Measurements from ENCODE around the gene AGAP1. TPM values are rescaled to one million over a fixed set of nuclear protein-coding genes. Genes with fewer than 3 reads are reported as not detected.

Gene AGAP1
- total and polyA plus RNA-seq, 4 donors: 2.0 to 8.5 (median 5.4) TPM

DNA sequence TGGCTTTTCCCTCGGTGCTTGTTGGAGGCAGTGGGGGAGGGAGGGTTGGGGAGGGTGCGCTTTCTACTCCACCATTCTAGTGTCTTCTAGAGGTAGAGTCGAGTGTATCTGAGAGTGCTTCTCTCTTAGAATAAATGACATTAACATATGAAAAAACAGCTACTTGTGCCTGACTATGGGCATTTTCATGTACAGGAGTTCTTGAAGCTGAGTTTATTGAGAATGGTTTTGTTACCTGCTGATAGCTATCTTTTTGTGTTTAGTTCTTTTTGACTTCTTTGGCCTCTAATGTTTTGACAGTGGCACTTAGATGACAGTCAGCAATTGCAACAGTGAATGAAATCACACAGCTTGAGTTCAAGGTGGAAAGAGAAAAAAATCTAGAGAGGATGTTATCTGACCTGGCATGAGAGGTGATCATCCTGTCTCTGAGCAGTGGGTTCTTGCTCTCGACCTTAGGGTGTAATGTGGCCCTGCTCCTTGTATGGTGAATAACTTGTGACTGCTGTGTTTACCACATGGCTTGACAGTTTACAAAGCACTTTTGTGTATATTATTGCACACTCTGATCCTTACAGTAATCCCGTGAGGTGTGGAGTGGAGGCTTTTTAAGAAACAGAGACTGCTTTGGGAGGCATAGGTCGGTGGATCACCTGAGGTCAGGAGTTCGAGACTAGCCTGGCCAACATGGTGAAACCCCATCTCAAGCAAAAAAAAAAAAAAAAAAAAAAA, 86.7 kb downstream of the AGAP1 start:
- no peaks in the 10 kb centered on the region for H3K27me3 ChIP-seq (ENCODE audit: control insufficient read depth in 4 of 4, insufficient read depth in 4 of 4, low read length in 3 of 4)
- no peak for DNase-seq (ENCODE audit: low spot score)
- no peak overlapping the region for H3K9ac ChIP-seq (ENCODE audit: low read depth in 1 of 2, low read length in 2 of 2)
- TF ChIP-seq RAD21 (IDR thresholded peaks at IDR 0.05): no peak
- TF ChIP-seq, protein P1, sequence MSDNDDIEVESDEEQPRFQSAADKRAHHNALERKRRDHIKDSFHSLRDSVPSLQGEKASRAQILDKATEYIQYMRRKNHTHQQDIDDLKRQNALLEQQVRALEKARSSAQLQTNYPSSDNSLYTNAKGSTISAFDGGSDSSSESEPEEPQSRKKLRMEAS (IDR thresholded peaks at IDR 0.05): no peak
- no peak for TF ChIP-seq TAF1 (conservative IDR thresholded peaks at IDR 0.05)
- TF ChIP-seq, protein P2, sequence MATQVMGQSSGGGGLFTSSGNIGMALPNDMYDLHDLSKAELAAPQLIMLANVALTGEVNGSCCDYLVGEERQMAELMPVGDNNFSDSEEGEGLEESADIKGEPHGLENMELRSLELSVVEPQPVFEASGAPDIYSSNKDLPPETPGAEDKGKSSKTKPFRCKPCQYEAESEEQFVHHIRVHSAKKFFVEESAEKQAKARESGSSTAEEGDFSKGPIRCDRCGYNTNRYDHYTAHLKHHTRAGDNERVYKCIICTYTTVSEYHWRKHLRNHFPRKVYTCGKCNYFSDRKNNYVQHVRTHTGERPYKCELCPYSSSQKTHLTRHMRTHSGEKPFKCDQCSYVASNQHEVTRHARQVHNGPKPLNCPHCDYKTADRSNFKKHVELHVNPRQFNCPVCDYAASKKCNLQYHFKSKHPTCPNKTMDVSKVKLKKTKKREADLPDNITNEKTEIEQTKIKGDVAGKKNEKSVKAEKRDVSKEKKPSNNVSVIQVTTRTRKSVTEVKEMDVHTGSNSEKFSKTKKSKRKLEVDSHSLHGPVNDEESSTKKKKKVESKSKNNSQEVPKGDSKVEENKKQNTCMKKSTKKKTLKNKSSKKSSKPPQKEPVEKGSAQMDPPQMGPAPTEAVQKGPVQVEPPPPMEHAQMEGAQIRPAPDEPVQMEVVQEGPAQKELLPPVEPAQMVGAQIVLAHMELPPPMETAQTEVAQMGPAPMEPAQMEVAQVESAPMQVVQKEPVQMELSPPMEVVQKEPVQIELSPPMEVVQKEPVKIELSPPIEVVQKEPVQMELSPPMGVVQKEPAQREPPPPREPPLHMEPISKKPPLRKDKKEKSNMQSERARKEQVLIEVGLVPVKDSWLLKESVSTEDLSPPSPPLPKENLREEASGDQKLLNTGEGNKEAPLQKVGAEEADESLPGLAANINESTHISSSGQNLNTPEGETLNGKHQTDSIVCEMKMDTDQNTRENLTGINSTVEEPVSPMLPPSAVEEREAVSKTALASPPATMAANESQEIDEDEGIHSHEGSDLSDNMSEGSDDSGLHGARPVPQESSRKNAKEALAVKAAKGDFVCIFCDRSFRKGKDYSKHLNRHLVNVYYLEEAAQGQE (IDR thresholded peaks at IDR 0.05): no peak
- TF ChIP-seq, protein P3, sequence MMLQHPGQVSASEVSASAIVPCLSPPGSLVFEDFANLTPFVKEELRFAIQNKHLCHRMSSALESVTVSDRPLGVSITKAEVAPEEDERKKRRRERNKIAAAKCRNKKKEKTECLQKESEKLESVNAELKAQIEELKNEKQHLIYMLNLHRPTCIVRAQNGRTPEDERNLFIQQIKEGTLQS (IDR thresholded peaks at IDR 0.05): no peak
- no peak for TF ChIP-seq NR2F2 (IDR thresholded peaks at IDR 0.05)
- TF ChIP-seq FOXA2 (IDR thresholded peaks at IDR 0.05): no peak
- no peak for TF ChIP-seq HNF4G (IDR thresholded peaks at IDR 0.05)
- TF ChIP-seq EGR1 (IDR thresholded peaks at IDR 0.05; ENCODE audit: low read depth in 2 of 2): no peak
- no peak for TF ChIP-seq HNF4A (conservative IDR thresholded peaks at IDR 0.05)
- no peak for TF ChIP-seq FOXA1 (IDR thresholded peaks at IDR 0.05)
- no peak for TF ChIP-seq SP1 (IDR thresholded peaks at IDR 0.05)
- no peak for TF ChIP-seq GABPA (IDR thresholded peaks at IDR 0.05 in 1 of 2, conservative IDR thresholded peaks at IDR 0.05 in 1 of 2)
- TF ChIP-seq, protein P4, sequence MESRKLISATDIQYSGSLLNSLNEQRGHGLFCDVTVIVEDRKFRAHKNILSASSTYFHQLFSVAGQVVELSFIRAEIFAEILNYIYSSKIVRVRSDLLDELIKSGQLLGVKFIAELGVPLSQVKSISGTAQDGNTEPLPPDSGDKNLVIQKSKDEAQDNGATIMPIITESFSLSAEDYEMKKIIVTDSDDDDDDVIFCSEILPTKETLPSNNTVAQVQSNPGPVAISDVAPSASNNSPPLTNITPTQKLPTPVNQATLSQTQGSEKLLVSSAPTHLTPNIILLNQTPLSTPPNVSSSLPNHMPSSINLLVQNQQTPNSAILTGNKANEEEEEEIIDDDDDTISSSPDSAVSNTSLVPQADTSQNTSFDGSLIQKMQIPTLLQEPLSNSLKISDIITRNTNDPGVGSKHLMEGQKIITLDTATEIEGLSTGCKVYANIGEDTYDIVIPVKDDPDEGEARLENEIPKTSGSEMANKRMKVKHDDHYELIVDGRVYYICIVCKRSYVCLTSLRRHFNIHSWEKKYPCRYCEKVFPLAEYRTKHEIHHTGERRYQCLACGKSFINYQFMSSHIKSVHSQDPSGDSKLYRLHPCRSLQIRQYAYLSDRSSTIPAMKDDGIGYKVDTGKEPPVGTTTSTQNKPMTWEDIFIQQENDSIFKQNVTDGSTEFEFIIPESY (IDR thresholded peaks at IDR 0.05): no peak
- peaks cover 0 to 10% (median 1%) of the 10 kb centered on the region in 4 donors for H3K4me1 ChIP-seq (ENCODE audit: control insufficient read depth in 4 of 4, insufficient read depth in 4 of 4, low read length in 3 of 4)
- H3K36me3 ChIP-seq (ENCODE audit: control insufficient read depth in 4 of 4, insufficient read depth in 3 of 4, low read depth in 1 of 4, low read length in 3 of 4): no peaks in the 10 kb centered on the region
- no peak overlapping the region for H3K27ac ChIP-seq (ENCODE audit: low read depth in 1 of 2, low read length in 2 of 2)
- no peak overlapping the region for H3K4me3 ChIP-seq (ENCODE audit: low read depth in 1 of 3, low read length in 3 of 3)
- 87% methylated on average over 7 of the region's 7 CpGs for WGBS
- no peaks in the 10 kb centered on the region for H3K9me3 ChIP-seq (ENCODE audit: control insufficient read depth in 4 of 4, low read length in 3 of 4)

DNA sequence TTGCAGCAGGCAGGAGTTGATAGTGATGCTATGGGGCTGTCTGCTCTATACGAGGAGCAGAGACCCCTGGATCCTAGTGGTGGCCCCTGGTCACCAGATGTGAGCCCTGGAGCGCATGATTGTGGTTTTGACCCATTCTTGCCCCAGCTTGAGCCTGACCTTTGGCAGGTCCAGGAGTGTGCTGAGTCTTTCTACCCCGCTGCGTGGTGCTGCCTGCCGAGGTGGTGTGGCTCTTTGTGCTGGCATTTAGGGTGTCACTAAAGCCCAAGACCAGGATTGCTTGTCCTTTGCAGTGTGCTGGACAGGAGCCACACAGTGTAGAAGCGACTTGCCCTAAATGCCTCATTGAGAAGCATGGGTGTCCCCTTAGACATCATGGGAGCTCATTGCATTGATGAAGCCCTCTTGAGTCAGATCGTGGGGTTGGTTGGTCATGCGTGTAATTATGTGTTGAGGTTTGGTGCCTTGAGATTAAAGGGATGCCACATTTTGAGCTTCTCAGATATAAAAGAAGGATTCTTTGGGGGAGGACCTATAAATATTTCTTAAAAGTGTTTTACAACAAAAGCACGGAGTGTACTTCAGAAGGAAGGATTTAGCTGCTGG, 88.3 kb downstream of the AGAP1 start:
- peaks cover 0 to 8% (median 1%) of the 10 kb centered on the region in 4 donors for H3K4me1 ChIP-seq (ENCODE audit: control insufficient read depth in 4 of 4, insufficient read depth in 4 of 4, low read length in 3 of 4)
- no peak overlapping the region for H3K4me3 ChIP-seq (ENCODE audit: low read depth in 1 of 3, low read length in 3 of 3)
- H3K9me3 ChIP-seq (ENCODE audit: control insufficient read depth in 4 of 4, low read length in 3 of 4): no peaks in the 10 kb centered on the region
- no peak for TF ChIP-seq SP1 (IDR thresholded peaks at IDR 0.05)
- no peak for TF ChIP-seq HNF4G (IDR thresholded peaks at IDR 0.05)
- TF ChIP-seq JUND (IDR thresholded peaks at IDR 0.05): no peak
- no peak for TF ChIP-seq FOXA2 (IDR thresholded peaks at IDR 0.05)
- TF ChIP-seq, protein P4 (IDR thresholded peaks at IDR 0.05): no peak
- TF ChIP-seq EGR1 (IDR thresholded peaks at IDR 0.05; ENCODE audit: low read depth in 2 of 2): no peak
- TF ChIP-seq, protein P2 (IDR thresholded peaks at IDR 0.05): no peak
- TF ChIP-seq, protein P5, sequence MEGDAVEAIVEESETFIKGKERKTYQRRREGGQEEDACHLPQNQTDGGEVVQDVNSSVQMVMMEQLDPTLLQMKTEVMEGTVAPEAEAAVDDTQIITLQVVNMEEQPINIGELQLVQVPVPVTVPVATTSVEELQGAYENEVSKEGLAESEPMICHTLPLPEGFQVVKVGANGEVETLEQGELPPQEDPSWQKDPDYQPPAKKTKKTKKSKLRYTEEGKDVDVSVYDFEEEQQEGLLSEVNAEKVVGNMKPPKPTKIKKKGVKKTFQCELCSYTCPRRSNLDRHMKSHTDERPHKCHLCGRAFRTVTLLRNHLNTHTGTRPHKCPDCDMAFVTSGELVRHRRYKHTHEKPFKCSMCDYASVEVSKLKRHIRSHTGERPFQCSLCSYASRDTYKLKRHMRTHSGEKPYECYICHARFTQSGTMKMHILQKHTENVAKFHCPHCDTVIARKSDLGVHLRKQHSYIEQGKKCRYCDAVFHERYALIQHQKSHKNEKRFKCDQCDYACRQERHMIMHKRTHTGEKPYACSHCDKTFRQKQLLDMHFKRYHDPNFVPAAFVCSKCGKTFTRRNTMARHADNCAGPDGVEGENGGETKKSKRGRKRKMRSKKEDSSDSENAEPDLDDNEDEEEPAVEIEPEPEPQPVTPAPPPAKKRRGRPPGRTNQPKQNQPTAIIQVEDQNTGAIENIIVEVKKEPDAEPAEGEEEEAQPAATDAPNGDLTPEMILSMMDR (IDR thresholded peaks at IDR 0.05; ENCODE audit: low read depth, low read length, missing input control): no peak
- no peak for TF ChIP-seq TAF1 (conservative IDR thresholded peaks at IDR 0.05)
- no peaks in the 10 kb centered on the region for H3K27me3 ChIP-seq (ENCODE audit: control insufficient read depth in 4 of 4, insufficient read depth in 4 of 4, low read length in 3 of 4)
- WGBS: 93% methylated on average over 9 of the region's 9 CpGs
- DNase-seq (ENCODE audit: low spot score): no peak
- H3K36me3 ChIP-seq (ENCODE audit: control insufficient read depth in 4 of 4, insufficient read depth in 3 of 4, low read depth in 1 of 4, low read length in 3 of 4): no peaks in the 10 kb centered on the region
- no peak overlapping the region for H3K9ac ChIP-seq (ENCODE audit: low read depth in 1 of 2, low read length in 2 of 2)
- H3K27ac ChIP-seq (ENCODE audit: low read depth in 1 of 2, low read length in 2 of 2): no peak overlapping the region

All from liver (tissue), 9 donors.